Keratinocyte (primary cell): ENCODE measurements around the gene IL36RN. TPM values are rescaled to one million over a fixed set of nuclear protein-coding genes. Genes with fewer than 3 reads are reported as not detected.

Experiments used
- DNase-seq: peaks from one replicate; pipeline ENCODE4 v3.0.0-alpha.2; 2011; ENCODE audit warnings: low read depth, missing footprints, low spot score
- FAIRE-seq: peaks from 2 replicates; lab custom pipeline; 2011; peaks lifted over from hg19 to GRCh38; lab: Jason Lieb, UNC
- H2AFZ ChIP-seq: 2 replicates; pipeline ENCODE4 v1.6.0; 2012; ENCODE audit warnings: low read length, control low read depth, inconsistent platforms; ENCODE audit not compliant: control insufficient read depth
- H3K27ac ChIP-seq: 2 replicates; pipeline ENCODE4 v1.5.1; 2011; ENCODE audit warnings: low read length; ENCODE audit not compliant: control insufficient read depth, insufficient read depth
- H3K27me3 ChIP-seq: 3 replicates; pipeline ENCODE4 v1.6.0; 2011; ENCODE audit warnings: low read length; ENCODE audit not compliant: control insufficient read depth, insufficient read depth; ENCODE audit errors: extremely low read depth
- H3K36me3 ChIP-seq, 2 experiments: 2 replicates in 1 of 2; 3 replicates in 1 of 2; pipeline ENCODE4 v1.5.1; 2011; ENCODE audit warnings: low read length in 2 of 2, mild to moderate bottlenecking in 1 of 2; ENCODE audit not compliant: control insufficient read depth in 2 of 2, insufficient read depth in 2 of 2; ENCODE audit errors: extremely low read depth in 1 of 2
- H3K4me1 ChIP-seq: 3 replicates; pipeline ENCODE4 v1.5.1; 2011; ENCODE audit warnings: low read length; ENCODE audit not compliant: control insufficient read depth, insufficient read depth; ENCODE audit errors: extremely low read depth
- H3K4me2 ChIP-seq: 3 replicates; pipeline ENCODE4 v1.6.0; 2011; ENCODE audit warnings: low read depth, low read length; ENCODE audit not compliant: control insufficient read depth, insufficient read depth; ENCODE audit errors: extremely low read depth
- H3K4me3 ChIP-seq, 3 experiments: fragments of 200-600 bp in 1 of 3; sonication (generic) in 1 of 3; 2 replicates in 2 of 3; 3 replicates in 1 of 3; pipeline ENCODE4 v1.5.1; 2011 to 2016; ENCODE audit warnings: low read length in 3 of 3, mild to moderate bottlenecking in 3 of 3, control low read depth in 2 of 3, inconsistent platforms in 1 of 3, low read depth in 1 of 3, mixed read lengths in 1 of 3, mixed run types in 1 of 3, moderate library complexity in 1 of 3; ENCODE audit not compliant: control insufficient read depth in 2 of 3, insufficient read depth in 2 of 3; ENCODE audit errors: extremely low read depth in 1 of 3
- H3K79me2 ChIP-seq: 2 replicates; pipeline ENCODE4 v1.6.0; 2012; ENCODE audit warnings: low read length; ENCODE audit not compliant: control insufficient read depth, insufficient read depth
- H3K9ac ChIP-seq: 3 replicates; pipeline ENCODE4 v1.6.0; 2011; ENCODE audit warnings: low read length; ENCODE audit not compliant: control insufficient read depth, insufficient read depth; ENCODE audit errors: extremely low read depth
- H3K9me1 ChIP-seq: 3 replicates; pipeline ENCODE4 v1.6.0; 2011; ENCODE audit warnings: low read length; ENCODE audit not compliant: control insufficient read depth, insufficient read depth; ENCODE audit errors: extremely low read depth
- H3K9me3 ChIP-seq: 2 replicates; pipeline ENCODE4 v1.5.1; 2012; ENCODE audit warnings: low read depth, low read length; ENCODE audit not compliant: control insufficient read depth
- H4K20me1 ChIP-seq: 3 replicates; pipeline ENCODE4 v1.6.0; 2011; ENCODE audit warnings: low read length; ENCODE audit not compliant: control insufficient read depth, insufficient read depth; ENCODE audit errors: extremely low read depth
- CTCF ChIP-seq, 3 experiments: IDR thresholded peaks in 1 of 3; conservative IDR thresholded peaks in 1 of 3; optimal IDR thresholded peaks in 1 of 3; 2 replicates in 2 of 3; 3 replicates in 1 of 3; pipeline versions ENCODE3 to v1.5.1; 2011; ENCODE audit warnings: low read length in 3 of 3, mild to moderate bottlenecking in 3 of 3, moderate library complexity in 2 of 3, control low read depth in 1 of 3, inconsistent platforms in 1 of 3; ENCODE audit not compliant: insufficient read depth in 2 of 3; ENCODE audit errors: extremely low read depth in 1 of 3
- EZH2 ChIP-seq: IDR thresholded peaks from one replicate; pipeline ENCODE4 v1.6.1; 2012; ENCODE audit warnings: inconsistent platforms, mild to moderate bottlenecking, low read length, moderate library complexity
- dilution Hi-C: fragments of 300-500 bp; cut with MboI; formaldehyde crosslinking; loops from one replicate; pipeline ENCODE4 v1.7.0; 2020; ENCODE audit warnings: low sequenced_read_pairs; ENCODE audit not compliant: extremely low pct_ligation_motif_present
- polyA plus RNA-seq, 5 experiments: library from polyadenylated mRNA; depleted of rRNA in 3 of 5; stranded (reverse) in 3 of 5; stranded (forward) in 1 of 5; unstranded in 1 of 5; fragments of >200 nt; gene quantifications; 1 replicate in 1 of 5; 2 replicates in 3 of 5; 3 replicates in 1 of 5; pipeline versions ENCODE4 v1.2.1 to v1.2.3, GENCODE V29; 2011 to 2012; ENCODE audit warnings: missing spikeins in 2 of 5, low read depth in 1 of 5, low replicate concordance in 1 of 5

Gene IL36RN
- polyA plus RNA-seq, 1 donor (not counting 4 experiments of a cell fraction or from before 2014, with no cell fraction given): 3.9 TPM

- Histone ChIP-seq H3K36me3 (no peaks in the 10 kb centered on the region), H2AFZ (no peak overlapping the region), H3K4me3 (no peak overlapping the region), H3K27ac (no peak overlapping the region), H4K20me1 (no peaks in the 10 kb centered on the region), H3K4me1 (peaks cover 7% of the 10 kb centered on the region), H3K79me2 (no peaks in the 10 kb centered on the region), H3K27me3 (no peaks in the 10 kb centered on the region), H3K9me3 (peaks cover 8% of the 10 kb centered on the region), H3K9me1 (no peaks in the 10 kb centered on the region), H3K4me2 (no peak overlapping the region), H3K9ac (no peak overlapping the region)
- FAIRE-seq: no peak
- dilution Hi-C loops: no loop called here
- no peak for DNase-seq
- TF ChIP-seq CTCF (optimal IDR thresholded peaks at IDR 0.05 in 1 of 3, IDR thresholded peaks at IDR 0.05 in 1 of 3, conservative IDR thresholded peaks at IDR 0.05 in 1 of 3; ENCODE audit: extremely low read depth in 1 of 3, insufficient read depth in 2 of 3, low read length in 3 of 3): no peak
- TF ChIP-seq EZH2: no peak
Observed at GRCh38 chr2:113053666-113054065, 5.3 kb upstream of the IL36RN start.

GRCh38 chr2:113054066-113054465, 4.9 kb upstream of the IL36RN start:
- no peak overlapping the region for H2AFZ ChIP-seq
- H3K9me1 ChIP-seq: no peaks in the 10 kb centered on the region
- H3K36me3 ChIP-seq: no peaks in the 10 kb centered on the region
- no peak overlapping the region for H3K4me3 ChIP-seq
- H3K4me2 ChIP-seq: no peak overlapping the region
- H4K20me1 ChIP-seq: no peaks in the 10 kb centered on the region
- H3K79me2 ChIP-seq: no peaks in the 10 kb centered on the region
- dilution Hi-C loops: no loop called here
- H3K27me3 ChIP-seq: no peaks in the 10 kb centered on the region
- H3K9ac ChIP-seq: no peak overlapping the region
- H3K9me3 ChIP-seq: peaks cover 8% of the 10 kb centered on the region
- no peak for TF ChIP-seq CTCF (optimal IDR thresholded peaks at IDR 0.05 in 1 of 3, IDR thresholded peaks at IDR 0.05 in 1 of 3, conservative IDR thresholded peaks at IDR 0.05 in 1 of 3; ENCODE audit: extremely low read depth in 1 of 3, insufficient read depth in 2 of 3, low read length in 3 of 3)
- TF ChIP-seq EZH2: no peak
- DNase-seq (no peak), FAIRE-seq (no peak)
- H3K4me1 ChIP-seq: peaks cover 11% of the 10 kb centered on the region
- no peak overlapping the region for H3K27ac ChIP-seq
